Breast epithelium (tissue), 4 donors: ENCODE results near the gene HDHD3. TPM values are rescaled to one million over a fixed set of nuclear protein-coding genes. Genes with fewer than 3 reads are reported as not detected.
A peak's percentile ranks its signal among the peaks of the same experiment; 100 is the strongest.

Experiments used
- DNase-seq, 2 donors: peaks; one replicate each; pipeline ENCODE4 v3.0.0-alpha.2; 2019; ENCODE audit warnings: low spot score in 2 of 2
- H3K27ac ChIP-seq, 2 donors: fragments of 200-600 bp; sonication (generic) in 1 of 2; one replicate each; pipeline ENCODE4 v1.5.1; 2016 to 2019; ENCODE audit warnings: mild to moderate bottlenecking in 1 of 2
- H3K27me3 ChIP-seq, 2 donors: fragments of 200-600 bp; sonication (generic) in 1 of 2; one replicate each; pipeline versions ENCODE4 v1.5.1 to v1.6.0; 2017 to 2019; ENCODE audit warnings: control low read depth in 1 of 2, mild to moderate bottlenecking in 1 of 2
- H3K36me3 ChIP-seq: fragments of 200-600 bp; one replicate; pipeline ENCODE4 v1.5.1; 2019
- H3K4me1 ChIP-seq, 2 donors: fragments of 200-600 bp; sonication (generic); one replicate each; pipeline ENCODE4 v1.5.1; 2016 to 2019; ENCODE audit warnings: control low read depth in 1 of 2
- H3K4me3 ChIP-seq, 3 donors: fragments of 200-600 bp; sonication (generic); 1 replicate in 2 of 3; 2 replicates in 1 of 3; pipeline ENCODE4 v1.5.1; 2016 to 2019; ENCODE audit warnings: mild to moderate bottlenecking in 3 of 3, moderate library complexity in 2 of 3
- H3K9me3 ChIP-seq, 2 donors: fragments of 200-600 bp; sonication (generic) in 1 of 2; one replicate each; pipeline ENCODE4 v1.5.1; 2016 to 2019; ENCODE audit warnings: control low read depth in 1 of 2
- POLR2A ChIP-seq: fragments of 450-650 bp; IDR thresholded peaks from one replicate; pipeline ENCODE4 v1.6.1; 2016; ENCODE audit warnings: antibody characterized with exemption, mild to moderate bottlenecking, moderate library complexity
- POLR2AphosphoS5 ChIP-seq, 3 donors: sonication (generic); formaldehyde crosslinking; IDR thresholded peaks; one replicate each; pipeline ENCODE4 v1.6.1; 2017; ENCODE audit warnings: antibody characterized with exemption in 3 of 3
- intact Hi-C: fragments of 100-400 bp; cut with DNase I; formaldehyde crosslinking; loops from one replicate; pipeline ENCODE4 v1.15.1; 2023; ENCODE audit warnings: low total_unique reads
- total RNA-seq, 3 donors: library from RNA; depleted of rRNA; stranded (reverse); fragments of >200 nt; gene quantifications; one replicate each; pipeline ENCODE4 v1.1.0, GENCODE V29; 2016
- TF ChIP-seq, protein P1 (sequence below), 3 donors: fragments of 450-650 bp; IDR thresholded peaks; one replicate each; pipeline ENCODE4 v1.5.1; 2016 to 2017; ENCODE audit warnings: antibody characterized with exemption in 3 of 3, mild to moderate bottlenecking in 3 of 3, moderate library complexity in 3 of 3

The HDHD3 gene
- total RNA-seq, 3 donors from 2014 or later, result 24.5 to 66.9 (median 54.1) TPM

DNA sequence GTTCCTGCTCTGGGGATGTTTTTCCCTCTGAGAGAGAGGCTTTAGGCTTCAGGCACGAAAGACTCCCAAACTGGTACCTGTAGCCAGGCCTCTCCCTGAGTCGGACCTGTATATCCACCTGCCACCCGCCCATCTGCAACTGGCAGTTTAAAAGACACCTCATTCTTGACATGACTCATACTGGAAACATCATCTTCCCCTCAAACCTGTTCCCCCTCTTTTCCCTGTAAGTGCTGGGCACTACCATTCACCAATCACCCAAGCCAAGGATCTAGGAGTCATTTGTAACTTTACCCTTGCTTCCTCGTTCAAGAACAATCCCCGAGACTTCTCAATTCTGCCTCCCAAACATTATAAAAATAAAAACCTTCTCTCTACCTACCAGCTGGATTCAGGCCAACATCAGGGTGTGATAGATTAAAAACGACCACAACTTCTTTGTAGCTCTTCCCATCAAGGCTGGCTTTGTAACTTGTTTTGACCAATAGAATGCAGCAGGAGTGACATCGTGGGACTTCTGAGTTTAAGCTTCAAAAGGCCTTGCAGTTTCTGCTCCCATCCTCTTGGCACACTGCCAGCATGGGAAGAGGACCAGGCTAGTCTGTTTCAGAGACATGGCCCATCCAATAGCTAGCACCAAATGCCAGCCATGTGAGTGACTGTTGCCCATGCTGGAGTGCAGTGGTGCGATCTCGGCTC, 34.9 kb downstream of the HDHD3 start:
- intact Hi-C loops, result no loop called here
- peak in 1 of 3 donors; percentile 63 for TF ChIP-seq POLR2AphosphoS5 (IDR thresholded peaks at IDR 0.05)
- TF ChIP-seq, protein P1, sequence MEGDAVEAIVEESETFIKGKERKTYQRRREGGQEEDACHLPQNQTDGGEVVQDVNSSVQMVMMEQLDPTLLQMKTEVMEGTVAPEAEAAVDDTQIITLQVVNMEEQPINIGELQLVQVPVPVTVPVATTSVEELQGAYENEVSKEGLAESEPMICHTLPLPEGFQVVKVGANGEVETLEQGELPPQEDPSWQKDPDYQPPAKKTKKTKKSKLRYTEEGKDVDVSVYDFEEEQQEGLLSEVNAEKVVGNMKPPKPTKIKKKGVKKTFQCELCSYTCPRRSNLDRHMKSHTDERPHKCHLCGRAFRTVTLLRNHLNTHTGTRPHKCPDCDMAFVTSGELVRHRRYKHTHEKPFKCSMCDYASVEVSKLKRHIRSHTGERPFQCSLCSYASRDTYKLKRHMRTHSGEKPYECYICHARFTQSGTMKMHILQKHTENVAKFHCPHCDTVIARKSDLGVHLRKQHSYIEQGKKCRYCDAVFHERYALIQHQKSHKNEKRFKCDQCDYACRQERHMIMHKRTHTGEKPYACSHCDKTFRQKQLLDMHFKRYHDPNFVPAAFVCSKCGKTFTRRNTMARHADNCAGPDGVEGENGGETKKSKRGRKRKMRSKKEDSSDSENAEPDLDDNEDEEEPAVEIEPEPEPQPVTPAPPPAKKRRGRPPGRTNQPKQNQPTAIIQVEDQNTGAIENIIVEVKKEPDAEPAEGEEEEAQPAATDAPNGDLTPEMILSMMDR (IDR thresholded peaks at IDR 0.05), result no peak
- Histone ChIP-seq H3K4me1 (peaks cover 0 to 5% of the 10 kb centered on the region in 2 donors), H3K9me3 (no peaks in the 10 kb centered on the region), H3K36me3 (no peaks in the 10 kb centered on the region), H3K27me3 (no peaks in the 10 kb centered on the region), H3K4me3 (no peak overlapping the region), H3K27ac (peak overlapping the region; percentile 86 to 92)
- DNase-seq, result peak; percentile 74 to 86

DNA sequence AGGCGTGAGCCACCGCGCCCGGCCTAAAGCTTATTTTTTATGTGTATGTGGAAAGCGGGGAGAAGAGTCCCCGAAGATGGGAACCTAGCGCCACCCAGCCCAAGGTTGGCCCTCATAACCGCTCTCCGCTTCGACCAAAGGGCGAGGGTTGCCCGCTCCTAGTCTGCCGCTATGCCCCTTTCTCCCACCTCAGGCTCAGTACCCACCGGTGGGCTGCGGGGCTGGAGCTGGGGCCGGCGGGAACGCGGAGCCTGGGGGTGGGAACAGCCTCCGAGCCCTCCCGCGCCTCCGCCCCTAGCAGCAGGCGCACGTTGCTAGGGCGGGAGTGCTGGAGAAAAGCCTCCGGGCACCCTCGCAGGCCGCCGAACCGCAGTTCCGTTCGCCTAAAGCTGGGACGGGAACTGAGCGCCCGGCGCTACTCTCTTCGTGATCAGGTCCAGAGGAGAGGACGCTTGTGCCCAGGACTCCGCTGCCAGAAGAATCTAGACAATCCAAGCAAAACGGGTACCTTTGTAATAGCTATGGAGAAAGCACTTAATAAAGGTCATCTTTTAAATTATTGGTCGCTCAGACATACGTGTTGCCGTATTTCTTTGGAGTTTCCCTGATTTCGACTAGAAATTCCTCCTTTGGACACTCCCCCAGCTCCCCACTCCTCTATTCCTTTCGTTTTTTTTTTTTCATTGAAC, 36.6 kb downstream of the HDHD3 start, which contains the start of gene WDR31:
TSS of gene WDR31 (minus strand) at position 265 of the 689 bp plus-strand sequence. CDS start 8,253 bp downstream, outside the sequence.
- intact Hi-C loops, result no loop called here
- peak; percentile 63 to 91 for DNase-seq
- peak within 1 kb of the TSS; percentile 86 to 92 for H3K27ac ChIP-seq
- no peaks in the 10 kb centered on the region for H3K36me3 ChIP-seq
- peak within 1 kb of the TSS; percentile 63 to 87 (median 76) for H3K4me3 ChIP-seq
- peak; percentile 74 to 82 (median 77) for TF ChIP-seq POLR2AphosphoS5 (IDR thresholded peaks at IDR 0.05)
- TF ChIP-seq, protein P1 (IDR thresholded peaks at IDR 0.05), result no peak
- peak; percentile 36 for TF ChIP-seq POLR2A
- H3K27me3 ChIP-seq, result no peaks in the 10 kb centered on the region
- H3K4me1 ChIP-seq, result peaks cover 0 to 5% of the 10 kb centered on the region in 2 donors
- no peaks in the 10 kb centered on the region for H3K9me3 ChIP-seq

DNA sequence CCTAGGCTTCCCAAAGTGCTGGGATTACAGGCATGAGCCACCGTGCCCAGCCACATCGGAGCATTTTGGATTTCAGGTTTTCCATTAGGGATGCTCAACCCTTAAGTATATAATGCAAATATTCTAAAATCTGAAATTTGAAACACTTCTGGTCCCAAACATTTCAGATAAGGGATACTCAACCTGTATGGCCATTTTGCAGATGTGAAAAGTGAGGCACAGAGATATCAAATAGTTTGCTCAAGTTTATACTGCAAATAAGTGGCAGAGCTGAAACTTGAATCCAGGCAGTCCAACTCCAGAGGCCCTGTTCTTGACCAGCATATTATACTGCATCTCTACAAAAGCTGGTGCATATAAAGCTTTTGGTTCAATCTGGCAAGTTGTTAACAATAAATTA, 39.1 kb downstream of the HDHD3 start:
- no peaks in the 10 kb centered on the region for H3K27me3 ChIP-seq
- no peak overlapping the region for H3K27ac ChIP-seq
- TF ChIP-seq, protein P1 (IDR thresholded peaks at IDR 0.05), result no peak
- TF ChIP-seq POLR2AphosphoS5 (IDR thresholded peaks at IDR 0.05) (no peak), POLR2A (no peak)
- intact Hi-C loops, result no loop called here
- DNase-seq, result no peak
- H3K9me3 ChIP-seq, result no peaks in the 10 kb centered on the region
- H3K36me3 ChIP-seq, result no peaks in the 10 kb centered on the region
- H3K4me3 ChIP-seq, result no peak overlapping the region
- H3K4me1 ChIP-seq, result peaks cover 0 to 5% of the 10 kb centered on the region in 2 donors

DNA sequence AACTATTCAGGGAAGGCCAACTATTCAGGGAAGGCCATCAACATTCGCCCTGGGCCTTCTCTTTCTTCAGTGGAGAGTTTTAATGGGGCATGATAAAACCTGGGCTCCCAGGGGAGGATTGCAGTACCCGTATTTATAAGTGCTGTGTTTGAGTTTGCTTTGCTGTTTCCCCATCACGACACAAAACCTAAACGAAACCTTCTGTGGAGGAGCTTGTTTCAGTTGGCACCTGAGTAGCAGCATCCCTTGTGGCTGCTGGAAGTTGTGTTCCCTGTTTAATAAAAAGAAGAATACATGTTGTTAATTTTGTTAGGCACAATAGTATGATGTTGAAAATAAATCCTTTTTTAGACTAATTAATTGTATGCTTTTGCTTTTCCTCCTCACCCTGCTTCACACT, 45.0 kb downstream of the HDHD3 start:
- Histone ChIP-seq H3K27me3 (no peaks in the 10 kb centered on the region), H3K27ac (no peak overlapping the region), H3K4me3 (no peak overlapping the region), H3K36me3 (no peaks in the 10 kb centered on the region), H3K4me1 (no peaks in the 10 kb centered on the region), H3K9me3 (no peaks in the 10 kb centered on the region)
- TF ChIP-seq POLR2A, result no peak
- TF ChIP-seq POLR2AphosphoS5 (IDR thresholded peaks at IDR 0.05), result no peak
- TF ChIP-seq, protein P1 (IDR thresholded peaks at IDR 0.05), result no peak
- no peak for DNase-seq
- intact Hi-C loops, result no loop called here
